GM19240 (cell line): ENCODE measurements around the gene ALX1.

Source experiments
- DNase-seq: peaks from one replicate; pipeline ENCODE4 v3.0.0; 2011; ENCODE audit warnings: low spot score; ENCODE audit not compliant: insufficient read length

Gene ALX1

DNA sequence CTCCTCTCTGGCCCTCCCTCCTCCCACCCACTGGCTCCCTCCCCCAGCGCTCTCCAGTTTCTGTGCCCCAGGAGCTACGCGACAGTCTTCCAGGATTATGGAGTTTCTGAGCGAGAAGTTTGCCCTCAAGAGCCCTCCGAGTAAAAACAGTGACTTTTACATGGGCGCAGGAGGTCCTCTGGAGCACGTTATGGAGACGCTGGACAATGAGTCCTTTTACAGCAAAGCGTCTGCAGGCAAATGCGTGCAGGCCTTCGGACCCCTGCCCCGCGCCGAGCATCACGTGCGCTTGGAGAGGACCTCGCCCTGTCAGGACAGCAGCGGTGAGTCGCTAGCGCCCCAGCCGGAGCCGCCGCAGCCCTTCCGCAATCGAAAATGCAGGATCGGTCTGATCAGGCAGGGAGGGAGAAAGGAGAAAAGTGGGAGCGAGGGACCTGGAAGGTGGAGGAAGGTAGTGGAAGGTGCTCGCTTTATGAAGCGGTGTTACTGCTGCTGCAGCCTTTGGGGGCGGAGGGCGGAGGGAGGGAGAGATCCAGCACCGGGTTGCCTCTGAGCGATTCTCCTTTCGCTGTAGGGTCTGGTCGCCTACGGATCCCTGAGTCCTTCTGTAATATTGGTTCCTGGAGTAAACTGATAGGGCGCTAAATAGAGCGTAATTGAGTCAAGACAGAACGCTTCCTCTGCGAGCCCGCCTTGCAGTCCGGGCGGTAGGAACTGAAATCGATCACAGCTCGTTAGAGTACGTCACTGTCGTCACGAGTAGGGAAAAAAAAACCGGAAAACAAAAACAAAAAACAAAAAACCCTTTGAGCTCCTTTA lies at the start of gene ALX1:
ALX1 (plus strand) TSS at position 56 of the 819 bp plus-strand sequence; CDS start at position 98, 42 bp downstream.
- DNase-seq, result no peak

- DNase-seq, result no peak
These were observed 42.7 kb upstream of the ALX1 start for GRCh38 chr12:85237327-85237726.

DNA sequence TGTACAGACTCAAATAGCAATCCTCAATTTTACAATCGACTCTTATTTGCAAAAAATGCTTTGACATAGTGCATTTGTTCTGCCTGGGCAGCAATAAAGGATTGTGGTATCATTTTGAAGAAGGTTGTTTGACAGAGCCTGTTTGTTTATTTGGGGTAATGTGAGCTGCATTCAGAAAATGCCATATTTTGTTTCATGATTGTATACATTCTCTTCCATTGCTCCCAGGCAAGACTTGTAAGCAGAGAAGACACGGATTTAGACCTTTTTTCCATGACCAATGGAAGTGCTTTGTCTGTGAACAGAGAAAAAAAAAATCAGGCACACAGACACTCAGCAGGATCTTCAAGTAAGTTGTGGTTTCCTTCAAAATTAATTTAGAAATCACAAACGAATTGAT lies 35.5 kb upstream of the ALX1 start:
- no peak for DNase-seq

GRCh38 chr12:85253853-85254252 lies 26.2 kb upstream of the ALX1 start:
- no peak for DNase-seq

DNA sequence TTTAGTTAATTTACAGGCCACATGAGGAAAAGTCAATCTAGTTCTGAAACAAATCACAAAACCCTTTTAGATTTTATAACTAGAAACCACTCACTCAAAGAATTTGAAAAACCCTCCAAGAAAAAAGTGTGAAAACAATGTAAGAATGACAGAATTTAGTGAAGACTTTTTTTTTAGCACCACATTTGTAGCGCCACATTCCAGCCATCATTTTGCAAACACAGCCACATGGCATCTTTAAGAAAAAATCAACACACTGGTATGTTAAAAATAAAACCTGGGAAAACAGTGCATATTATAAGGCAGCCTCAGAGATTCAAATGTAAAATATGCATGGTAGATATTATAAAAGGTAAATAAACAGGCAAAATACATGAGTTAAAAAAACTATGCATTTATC lies 22.3 kb upstream of the ALX1 start:
- DNase-seq, result no peak

GRCh38 chr12:85260447-85260846 lies 19.6 kb upstream of the ALX1 start:
- DNase-seq, result no peak

DNA sequence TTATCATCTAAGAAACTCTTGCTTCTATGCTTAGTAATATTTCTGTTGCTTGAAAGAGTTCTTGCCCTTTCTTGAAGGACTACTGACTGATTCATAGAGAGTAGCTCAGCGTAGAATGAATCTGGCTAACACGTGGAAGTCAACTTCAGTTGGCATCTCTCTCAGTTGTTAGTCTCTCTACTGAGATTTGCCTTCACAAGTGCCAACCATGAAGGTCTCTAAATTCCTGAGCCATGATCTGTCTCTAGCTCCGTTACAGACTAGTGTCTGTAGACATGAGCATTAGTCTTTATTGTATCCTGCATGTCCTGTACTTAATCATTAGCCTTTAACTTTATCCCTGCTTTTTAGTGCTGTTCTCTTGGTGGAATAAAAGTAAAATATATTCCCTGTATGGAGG lies 19.1 kb upstream of the ALX1 start:
- no peak for DNase-seq

DNA sequence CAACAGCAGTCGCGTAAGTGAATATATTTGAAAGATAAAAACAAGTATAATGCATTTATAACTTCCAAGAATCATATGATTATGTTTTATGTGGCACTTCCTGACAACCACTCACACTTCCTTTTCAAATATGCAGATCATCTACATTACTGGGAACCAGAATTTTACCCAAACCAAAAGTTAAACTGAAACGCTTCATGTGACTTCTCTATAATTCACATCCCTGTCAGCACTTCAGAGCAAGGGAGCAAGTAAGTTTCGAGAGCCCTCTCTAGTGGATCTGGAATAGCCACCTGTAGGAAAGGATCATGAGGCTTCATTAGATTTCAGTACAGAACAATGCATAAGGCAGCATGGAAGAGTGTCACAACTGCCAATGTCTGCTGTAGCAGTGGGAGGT lies 13.7 kb upstream of the ALX1 start:
- DNase-seq, result no peak

- DNase-seq, result no peak
These were observed 6.4 kb upstream of the ALX1 start for GRCh38 chr12:85273381-85274314.

GRCh38 chr12:85274315-85274651 lies 5.7 kb upstream of the ALX1 start:
- no peak for DNase-seq

- DNase-seq, result no peak
These were observed 4.6 kb upstream of the ALX1 start for GRCh38 chr12:85275374-85275773.

DNA sequence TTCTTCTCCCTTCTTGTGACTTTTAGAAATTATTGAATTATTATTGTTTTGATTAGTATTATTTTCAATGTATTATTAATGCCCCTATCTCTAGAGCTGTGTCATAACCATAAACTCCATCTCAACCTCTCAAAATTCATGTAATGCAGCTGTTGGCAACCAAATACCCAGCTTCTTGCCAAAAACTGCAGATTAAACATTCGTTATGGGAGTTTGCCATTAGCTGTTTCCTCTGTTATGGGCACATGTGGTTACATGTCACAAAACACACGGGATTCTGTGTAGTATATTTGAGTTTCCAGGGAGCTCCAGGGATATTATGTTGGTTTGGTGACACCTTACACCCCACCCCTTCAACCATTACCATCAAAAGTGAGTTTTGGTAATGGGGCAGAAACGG lies 2.8 kb upstream of the ALX1 start:
- DNase-seq, result no peak

GRCh38 chr12:85277900-85278597 lies 2.0 kb upstream of the ALX1 start:
- no peak for DNase-seq

DNA sequence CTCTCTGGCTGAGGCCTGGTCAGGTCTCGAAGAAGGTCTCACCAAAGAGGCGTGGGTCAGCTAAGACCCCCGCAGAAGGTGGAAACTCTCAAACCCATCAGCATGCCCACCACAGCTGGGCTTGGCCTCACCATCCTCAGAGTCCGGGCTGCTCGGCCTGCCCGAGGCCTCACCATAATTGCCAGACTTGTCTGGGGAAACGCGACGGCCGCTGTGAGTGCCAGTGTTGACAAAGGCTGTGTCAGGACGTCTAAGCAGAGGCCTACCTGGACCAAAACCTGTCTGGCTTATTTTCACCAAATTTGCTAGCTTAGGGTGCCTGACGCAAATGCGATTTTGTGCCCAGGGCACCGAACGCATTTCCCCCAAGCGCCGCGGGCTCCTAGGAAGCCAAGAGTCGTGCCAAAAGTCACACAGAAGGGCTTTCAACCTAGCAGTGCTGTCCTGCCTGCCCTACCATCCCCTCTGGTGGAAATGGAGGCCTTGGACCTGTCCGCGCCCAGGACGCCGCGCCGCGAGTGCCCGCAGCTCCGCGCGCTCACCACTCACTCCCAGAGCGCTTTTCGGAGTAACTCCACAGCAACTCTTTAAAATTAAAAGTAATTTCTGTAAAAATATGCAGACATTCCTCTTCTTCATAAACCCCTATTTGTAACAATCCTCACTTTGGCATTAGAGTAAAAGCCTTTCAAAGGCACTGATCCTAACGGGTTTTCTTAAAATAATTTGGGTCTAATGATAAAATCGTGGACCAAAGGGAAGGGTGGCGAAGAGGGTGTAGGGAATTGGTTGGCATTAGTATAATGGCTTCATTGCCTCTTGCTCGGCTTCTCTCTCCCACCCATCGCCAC lies 1.2 kb upstream of the ALX1 start:
- no peak for DNase-seq

- no peak for DNase-seq
These were observed 413 bp upstream of the ALX1 start for GRCh38 chr12:85279449-85280164.

- no peak for DNase-seq
These were observed 1.1 kb downstream of the ALX1 start for GRCh38 chr12:85280984-85281630.

DNA sequence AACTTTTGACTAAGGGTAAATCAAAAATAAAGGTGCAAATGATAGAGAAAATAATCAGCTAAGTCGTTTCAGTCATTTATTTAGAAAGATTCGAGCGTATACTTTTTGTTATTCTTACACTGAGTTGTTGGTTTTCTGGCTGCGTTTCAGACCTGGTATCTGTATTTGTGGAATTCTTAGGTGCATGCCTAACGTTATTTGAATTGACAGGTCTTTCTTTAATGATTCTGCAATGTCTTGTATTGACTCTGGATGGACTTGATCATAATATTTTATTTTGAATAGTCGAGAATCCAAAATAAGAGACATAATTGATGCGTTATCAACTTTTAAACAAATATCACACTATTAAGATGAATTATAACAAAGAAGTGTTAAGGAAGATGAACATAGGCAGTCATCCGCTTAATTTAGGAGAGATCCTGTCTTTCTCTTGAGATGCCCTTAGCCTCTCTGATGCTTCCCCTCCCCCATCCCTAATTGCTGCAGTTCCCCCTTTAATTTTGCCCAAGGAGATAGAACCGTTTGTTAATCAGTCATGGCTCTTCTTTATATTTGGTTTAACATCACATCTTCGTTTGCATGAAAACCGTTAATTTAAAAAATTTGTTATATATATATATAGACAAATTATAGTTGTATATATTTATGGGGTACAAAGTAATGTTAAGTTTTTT lies 1.8 kb downstream of the ALX1 start:
- no peak for DNase-seq

DNA sequence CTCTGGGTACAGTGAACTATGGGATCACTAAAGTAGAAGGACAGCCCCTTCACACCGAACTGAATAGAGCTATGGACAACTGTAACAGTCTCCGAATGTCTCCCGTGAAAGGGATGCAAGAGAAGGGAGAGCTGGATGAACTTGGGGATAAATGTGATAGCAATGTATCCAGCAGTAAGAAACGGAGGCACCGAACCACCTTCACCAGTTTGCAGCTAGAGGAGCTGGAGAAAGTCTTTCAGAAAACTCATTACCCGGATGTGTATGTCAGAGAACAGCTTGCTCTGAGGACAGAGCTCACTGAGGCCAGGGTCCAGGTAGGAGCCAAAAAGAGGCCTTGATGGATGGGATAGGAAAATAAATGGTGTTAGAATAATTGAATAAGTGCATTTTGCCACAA lies 3.5 kb downstream of the ALX1 start:
- no peak for DNase-seq

DNA sequence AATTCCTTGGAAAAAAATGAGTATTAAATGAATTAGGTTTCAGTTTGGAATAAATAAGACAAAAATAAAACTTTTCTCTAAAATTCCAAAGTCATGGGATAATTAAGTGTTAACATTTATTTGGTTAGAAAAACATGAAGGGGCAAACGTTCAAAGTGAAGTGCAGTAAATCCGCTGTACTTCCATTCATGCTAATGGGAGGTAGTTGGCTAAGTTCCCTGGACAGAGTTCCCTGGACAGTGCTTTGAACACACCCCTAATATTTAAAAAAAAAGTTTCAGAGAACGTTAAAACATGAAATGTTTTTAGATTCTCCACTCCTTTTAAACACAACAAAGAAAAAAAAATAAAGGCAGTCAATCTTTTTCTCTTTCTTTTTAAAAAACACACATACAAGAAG lies 16.3 kb downstream of the ALX1 start:
- DNase-seq, result no peak
